ENCODE measurements around the gene ASL. TPM values are rescaled to one million over a fixed set of nuclear protein-coding genes. Genes with fewer than 3 reads are reported as not detected.
A peak's percentile ranks its signal among the peaks of the same experiment; 100 is the strongest.

The ASL gene
- total and polyA plus RNA-seq, 9 of the 15 experiments (the other 6 are each of a cell fraction or from before 2014, with no cell fraction given) = 2.6 to 67.0 (median 33.3) TPM

DNA sequence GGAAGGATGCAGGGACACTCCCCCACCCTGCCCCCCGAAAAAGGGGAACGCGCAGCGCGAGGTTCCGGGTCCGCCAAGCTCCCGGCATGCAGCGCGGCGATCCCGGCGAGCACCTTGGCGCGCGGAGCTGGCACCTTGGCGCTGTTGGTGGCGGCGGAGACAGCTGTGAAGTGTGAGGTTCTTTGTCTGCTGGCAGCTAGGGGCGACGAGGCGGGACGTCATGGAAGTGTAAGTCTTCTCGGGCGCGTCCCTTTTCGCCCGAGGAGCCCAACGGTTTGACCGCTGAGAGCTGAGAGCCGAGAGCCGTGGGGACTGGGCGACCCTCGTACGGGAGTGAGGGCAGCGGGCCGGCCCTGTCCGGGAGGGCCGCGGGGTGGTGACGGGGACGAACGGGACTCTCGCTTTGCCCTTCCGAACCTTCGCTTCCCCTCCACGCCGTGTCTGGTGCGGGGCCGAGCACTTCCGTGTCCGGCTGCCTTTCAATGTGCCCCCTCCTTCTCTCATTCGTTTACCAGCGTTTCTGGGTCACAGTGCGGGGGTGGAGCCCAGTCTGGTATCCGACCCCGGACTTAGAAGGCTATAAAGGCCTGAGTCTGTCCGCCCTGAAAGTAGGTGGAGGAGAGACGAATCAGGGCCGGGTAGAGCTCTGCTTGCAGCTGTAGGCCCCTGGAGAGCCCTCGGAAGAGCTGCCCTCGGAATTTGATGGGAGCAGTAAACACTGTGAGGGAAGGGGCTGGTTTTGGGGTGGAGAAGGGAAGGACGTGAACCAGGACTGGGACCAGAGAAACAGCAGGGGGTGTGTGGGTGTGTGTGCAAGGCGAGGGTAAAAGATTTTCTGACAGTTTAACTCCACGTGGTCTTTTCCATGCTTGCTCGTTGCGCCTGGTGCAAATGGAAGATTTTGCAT is 39.4 kb downstream of the ASL start, which contains the start of gene CRCP (continued):
- TF ChIP-seq, protein P1, sequence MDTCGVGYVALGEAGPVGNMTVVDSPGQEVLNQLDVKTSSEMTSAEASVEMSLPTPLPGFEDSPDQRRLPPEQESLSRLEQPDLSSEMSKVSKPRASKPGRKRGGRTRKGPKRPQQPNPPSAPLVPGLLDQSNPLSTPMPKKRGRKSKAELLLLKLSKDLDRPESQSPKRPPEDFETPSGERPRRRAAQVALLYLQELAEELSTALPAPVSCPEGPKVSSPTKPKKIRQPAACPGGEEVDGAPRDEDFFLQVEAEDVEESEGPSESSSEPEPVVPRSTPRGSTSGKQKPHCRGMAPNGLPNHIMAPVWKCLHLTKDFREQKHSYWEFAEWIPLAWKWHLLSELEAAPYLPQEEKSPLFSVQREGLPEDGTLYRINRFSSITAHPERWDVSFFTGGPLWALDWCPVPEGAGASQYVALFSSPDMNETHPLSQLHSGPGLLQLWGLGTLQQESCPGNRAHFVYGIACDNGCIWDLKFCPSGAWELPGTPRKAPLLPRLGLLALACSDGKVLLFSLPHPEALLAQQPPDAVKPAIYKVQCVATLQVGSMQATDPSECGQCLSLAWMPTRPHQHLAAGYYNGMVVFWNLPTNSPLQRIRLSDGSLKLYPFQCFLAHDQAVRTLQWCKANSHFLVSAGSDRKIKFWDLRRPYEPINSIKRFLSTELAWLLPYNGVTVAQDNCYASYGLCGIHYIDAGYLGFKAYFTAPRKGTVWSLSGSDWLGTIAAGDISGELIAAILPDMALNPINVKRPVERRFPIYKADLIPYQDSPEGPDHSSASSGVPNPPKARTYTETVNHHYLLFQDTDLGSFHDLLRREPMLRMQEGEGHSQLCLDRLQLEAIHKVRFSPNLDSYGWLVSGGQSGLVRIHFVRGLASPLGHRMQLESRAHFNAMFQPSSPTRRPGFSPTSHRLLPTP (IDR thresholded peaks at IDR 0.05; ENCODE audit: borderline replicate concordance, extremely low read depth, insufficient read length) = no peak
- TF ChIP-seq, protein P2, sequence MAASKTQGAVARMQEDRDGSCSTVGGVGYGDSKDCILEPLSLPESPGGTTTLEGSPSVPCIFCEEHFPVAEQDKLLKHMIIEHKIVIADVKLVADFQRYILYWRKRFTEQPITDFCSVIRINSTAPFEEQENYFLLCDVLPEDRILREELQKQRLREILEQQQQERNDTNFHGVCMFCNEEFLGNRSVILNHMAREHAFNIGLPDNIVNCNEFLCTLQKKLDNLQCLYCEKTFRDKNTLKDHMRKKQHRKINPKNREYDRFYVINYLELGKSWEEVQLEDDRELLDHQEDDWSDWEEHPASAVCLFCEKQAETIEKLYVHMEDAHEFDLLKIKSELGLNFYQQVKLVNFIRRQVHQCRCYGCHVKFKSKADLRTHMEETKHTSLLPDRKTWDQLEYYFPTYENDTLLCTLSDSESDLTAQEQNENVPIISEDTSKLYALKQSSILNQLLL (CRISPR knock-in tag; IDR thresholded peaks at IDR 0.05; ENCODE audit: borderline replicate concordance) = no peak
- TF ChIP-seq ZNF175 (CRISPR knock-in tag; IDR thresholded peaks at IDR 0.05; ENCODE audit: low read depth) = 0 out of 2 replicates have a peak, but pooled peaks have one; percentile 54
- no peak for TF ChIP-seq KAT2B (IDR thresholded peaks at IDR 0.05; ENCODE audit: low read depth, low read length)
- TF ChIP-seq YY1 (IDR thresholded peaks at IDR 0.05; ENCODE audit: borderline replicate concordance in 1 of 3, control insufficient read depth in 1 of 3, extremely low read depth in 1 of 3, insufficient read depth in 3 of 3, insufficient read length in 1 of 3, insufficient replicate concordance in 2 of 3, low read depth in 1 of 3, low read length in 2 of 3) = peak in 1 of 3 experiments; percentile 44
- no peak; the same call in 1 of the 2 replicates for TF ChIP-seq ZNF644 (tag; IDR thresholded peaks at IDR 0.05; ENCODE audit: low read depth)
- TF ChIP-seq, protein P3, sequence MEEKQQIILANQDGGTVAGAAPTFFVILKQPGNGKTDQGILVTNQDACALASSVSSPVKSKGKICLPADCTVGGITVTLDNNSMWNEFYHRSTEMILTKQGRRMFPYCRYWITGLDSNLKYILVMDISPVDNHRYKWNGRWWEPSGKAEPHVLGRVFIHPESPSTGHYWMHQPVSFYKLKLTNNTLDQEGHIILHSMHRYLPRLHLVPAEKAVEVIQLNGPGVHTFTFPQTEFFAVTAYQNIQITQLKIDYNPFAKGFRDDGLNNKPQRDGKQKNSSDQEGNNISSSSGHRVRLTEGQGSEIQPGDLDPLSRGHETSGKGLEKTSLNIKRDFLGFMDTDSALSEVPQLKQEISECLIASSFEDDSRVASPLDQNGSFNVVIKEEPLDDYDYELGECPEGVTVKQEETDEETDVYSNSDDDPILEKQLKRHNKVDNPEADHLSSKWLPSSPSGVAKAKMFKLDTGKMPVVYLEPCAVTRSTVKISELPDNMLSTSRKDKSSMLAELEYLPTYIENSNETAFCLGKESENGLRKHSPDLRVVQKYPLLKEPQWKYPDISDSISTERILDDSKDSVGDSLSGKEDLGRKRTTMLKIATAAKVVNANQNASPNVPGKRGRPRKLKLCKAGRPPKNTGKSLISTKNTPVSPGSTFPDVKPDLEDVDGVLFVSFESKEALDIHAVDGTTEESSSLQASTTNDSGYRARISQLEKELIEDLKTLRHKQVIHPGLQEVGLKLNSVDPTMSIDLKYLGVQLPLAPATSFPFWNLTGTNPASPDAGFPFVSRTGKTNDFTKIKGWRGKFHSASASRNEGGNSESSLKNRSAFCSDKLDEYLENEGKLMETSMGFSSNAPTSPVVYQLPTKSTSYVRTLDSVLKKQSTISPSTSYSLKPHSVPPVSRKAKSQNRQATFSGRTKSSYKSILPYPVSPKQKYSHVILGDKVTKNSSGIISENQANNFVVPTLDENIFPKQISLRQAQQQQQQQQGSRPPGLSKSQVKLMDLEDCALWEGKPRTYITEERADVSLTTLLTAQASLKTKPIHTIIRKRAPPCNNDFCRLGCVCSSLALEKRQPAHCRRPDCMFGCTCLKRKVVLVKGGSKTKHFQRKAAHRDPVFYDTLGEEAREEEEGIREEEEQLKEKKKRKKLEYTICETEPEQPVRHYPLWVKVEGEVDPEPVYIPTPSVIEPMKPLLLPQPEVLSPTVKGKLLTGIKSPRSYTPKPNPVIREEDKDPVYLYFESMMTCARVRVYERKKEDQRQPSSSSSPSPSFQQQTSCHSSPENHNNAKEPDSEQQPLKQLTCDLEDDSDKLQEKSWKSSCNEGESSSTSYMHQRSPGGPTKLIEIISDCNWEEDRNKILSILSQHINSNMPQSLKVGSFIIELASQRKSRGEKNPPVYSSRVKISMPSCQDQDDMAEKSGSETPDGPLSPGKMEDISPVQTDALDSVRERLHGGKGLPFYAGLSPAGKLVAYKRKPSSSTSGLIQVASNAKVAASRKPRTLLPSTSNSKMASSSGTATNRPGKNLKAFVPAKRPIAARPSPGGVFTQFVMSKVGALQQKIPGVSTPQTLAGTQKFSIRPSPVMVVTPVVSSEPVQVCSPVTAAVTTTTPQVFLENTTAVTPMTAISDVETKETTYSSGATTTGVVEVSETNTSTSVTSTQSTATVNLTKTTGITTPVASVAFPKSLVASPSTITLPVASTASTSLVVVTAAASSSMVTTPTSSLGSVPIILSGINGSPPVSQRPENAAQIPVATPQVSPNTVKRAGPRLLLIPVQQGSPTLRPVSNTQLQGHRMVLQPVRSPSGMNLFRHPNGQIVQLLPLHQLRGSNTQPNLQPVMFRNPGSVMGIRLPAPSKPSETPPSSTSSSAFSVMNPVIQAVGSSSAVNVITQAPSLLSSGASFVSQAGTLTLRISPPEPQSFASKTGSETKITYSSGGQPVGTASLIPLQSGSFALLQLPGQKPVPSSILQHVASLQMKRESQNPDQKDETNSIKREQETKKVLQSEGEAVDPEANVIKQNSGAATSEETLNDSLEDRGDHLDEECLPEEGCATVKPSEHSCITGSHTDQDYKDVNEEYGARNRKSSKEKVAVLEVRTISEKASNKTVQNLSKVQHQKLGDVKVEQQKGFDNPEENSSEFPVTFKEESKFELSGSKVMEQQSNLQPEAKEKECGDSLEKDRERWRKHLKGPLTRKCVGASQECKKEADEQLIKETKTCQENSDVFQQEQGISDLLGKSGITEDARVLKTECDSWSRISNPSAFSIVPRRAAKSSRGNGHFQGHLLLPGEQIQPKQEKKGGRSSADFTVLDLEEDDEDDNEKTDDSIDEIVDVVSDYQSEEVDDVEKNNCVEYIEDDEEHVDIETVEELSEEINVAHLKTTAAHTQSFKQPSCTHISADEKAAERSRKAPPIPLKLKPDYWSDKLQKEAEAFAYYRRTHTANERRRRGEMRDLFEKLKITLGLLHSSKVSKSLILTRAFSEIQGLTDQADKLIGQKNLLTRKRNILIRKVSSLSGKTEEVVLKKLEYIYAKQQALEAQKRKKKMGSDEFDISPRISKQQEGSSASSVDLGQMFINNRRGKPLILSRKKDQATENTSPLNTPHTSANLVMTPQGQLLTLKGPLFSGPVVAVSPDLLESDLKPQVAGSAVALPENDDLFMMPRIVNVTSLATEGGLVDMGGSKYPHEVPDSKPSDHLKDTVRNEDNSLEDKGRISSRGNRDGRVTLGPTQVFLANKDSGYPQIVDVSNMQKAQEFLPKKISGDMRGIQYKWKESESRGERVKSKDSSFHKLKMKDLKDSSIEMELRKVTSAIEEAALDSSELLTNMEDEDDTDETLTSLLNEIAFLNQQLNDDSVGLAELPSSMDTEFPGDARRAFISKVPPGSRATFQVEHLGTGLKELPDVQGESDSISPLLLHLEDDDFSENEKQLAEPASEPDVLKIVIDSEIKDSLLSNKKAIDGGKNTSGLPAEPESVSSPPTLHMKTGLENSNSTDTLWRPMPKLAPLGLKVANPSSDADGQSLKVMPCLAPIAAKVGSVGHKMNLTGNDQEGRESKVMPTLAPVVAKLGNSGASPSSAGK (IDR thresholded peaks at IDR 0.05) = peak; percentile 62
- TF ChIP-seq ZBTB17 (CRISPR knock-in tag; IDR thresholded peaks at IDR 0.05) = no peak

Measured in K562 (cell line).